HPDE6-E6E7 (cell line): Measurements from ENCODE around the gene GJE1.
"Not testable (repeated sequence)": the region's sequence is repeated elsewhere in the genome, so short reads cannot be mapped to it uniquely, and the experiment has no call there.

Experiments used
- DNase-seq: peaks from one replicate; pipeline ENCODE4 v3.0.0; 2011; ENCODE audit warnings: missing footprints; ENCODE audit errors: extremely low spot score

Gene GJE1, protein sequence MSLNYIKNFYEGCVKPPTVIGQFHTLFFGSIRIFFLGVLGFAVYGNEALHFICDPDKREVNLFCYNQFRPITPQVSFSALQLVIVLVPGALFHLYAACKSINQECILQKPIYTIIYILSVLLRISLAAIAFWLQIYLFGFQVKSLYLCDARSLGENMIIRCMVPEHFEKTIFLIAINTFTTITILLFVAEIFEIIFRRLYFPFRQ

DNA sequence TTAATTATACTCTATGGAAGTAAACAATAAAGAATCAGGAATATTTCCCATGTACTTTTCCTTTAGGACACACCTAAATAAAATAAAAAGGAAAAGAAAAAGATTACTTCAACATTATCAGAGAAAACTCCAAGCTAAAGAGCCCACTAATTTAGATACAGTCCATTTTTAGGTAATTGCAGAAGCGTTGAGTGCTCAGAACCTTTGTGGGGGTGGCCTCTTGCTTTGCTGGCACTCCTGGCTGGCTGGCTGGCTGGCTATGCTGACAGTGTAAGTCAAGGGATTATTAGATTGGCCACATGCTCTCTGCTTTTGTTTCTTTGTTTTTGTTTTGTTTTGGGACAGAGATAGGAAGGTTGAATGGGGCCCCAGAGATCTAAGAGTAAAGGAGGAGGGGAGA, at the start of gene GJE1:
Gene GJE1, plus strand, starts transcription at position 301 of the 400 bp plus-strand sequence. CDS start 234 bp downstream, outside the sequence.
- no peak for DNase-seq

DNA sequence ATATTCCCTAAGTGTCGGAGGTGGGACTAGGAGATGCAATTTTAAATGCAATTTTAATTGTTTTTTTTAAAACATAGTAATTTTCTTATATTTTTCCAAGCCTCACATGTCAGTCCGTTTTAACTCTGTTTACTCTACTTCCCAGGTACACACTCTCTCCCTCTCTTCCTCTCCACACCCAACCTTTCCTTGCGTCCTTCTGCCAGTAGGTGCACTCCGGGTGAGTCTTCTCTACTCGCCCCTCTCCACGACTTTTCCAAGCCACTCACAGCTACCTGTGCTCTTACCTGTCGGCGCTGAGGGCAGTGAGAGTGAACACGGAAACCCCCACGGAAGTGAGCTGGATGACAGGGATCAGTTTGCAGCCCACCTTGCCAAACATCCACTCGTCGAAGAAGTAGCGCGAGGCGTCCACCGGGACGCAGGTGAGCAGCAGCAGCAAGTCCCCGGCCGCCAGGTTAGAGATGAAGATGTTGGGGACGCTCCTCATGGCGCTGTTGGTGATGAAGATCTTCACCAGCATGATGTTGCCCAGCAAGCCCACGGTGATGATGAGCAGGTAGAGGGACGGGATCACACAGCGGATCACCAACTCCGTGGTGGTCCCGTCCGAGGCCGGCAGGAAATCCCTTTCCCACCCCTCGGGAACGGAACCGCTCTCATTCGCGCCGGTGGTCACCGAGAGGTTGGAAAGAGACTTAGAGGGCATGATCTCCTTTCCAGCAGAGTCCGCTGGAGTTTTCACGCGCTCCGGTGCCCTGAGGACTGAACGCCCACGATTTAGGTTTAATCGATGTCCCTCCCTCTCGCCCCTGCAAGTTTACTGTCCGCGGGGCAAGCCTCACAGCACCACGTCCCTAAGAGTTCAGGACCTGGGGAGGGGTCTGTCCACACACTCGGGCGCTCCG, 44.5 kb upstream of the GJE1 start:
- no peak for DNase-seq

DNA sequence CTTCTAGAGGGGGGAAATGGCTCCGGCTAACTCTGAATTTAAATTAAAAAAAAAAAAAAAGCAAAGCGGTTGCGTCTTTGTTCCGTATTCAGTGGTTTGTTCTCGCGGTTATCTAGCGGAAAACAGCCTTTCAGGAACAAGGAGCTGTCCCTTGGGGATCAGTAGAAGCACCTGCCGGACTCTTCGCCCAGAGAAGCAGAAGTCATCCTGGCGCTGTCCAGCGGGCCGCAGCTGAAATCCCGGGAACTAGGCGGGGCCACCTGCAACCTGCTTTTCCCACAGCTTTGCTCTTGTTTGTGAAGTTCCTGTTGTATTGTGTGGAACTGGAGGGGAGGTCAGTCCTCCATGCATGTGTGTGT, 43.9 kb upstream of the GJE1 start:
- peak; percentile 67 for DNase-seq

DNA sequence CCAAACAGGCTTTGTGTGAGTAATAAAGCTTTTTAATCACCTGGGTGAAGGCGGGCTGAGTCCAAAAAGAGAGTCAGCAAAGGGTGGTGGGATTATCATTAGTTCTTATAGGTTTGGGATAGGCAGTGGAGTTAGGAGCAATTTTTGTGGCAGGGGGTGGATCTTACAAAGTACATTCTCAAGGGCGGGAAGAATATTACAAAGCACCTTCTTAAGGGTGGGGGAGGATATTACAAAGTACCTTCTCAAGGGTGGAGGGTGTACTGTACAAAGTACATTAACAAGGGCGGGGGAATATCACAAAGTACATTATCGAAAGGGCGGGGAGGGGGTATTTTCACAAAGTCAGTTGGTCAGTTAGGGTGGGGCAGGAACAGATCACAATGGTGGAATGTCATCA, 27.9 kb upstream of the GJE1 start:
- DNase-seq = not testable (repeated sequence)

DNA sequence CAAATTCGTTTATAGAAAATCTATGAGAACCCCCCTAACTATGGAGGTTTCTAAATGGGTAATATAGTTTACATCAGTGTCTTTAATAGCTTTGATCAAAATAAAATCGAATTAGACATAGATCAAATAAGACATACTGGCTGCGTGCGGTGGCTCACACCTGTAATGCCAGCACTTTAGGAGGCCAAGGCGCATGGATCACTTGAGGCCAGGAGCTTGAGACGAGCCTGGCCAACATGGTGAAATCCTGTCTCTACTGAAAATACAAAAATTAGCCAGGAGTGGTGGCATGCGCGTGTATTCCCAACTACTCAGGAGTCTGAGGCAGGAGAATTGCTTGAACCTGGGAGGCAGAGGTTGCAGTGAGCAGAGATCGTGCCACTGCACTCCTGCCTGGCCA, 21.9 kb upstream of the GJE1 start:
- DNase-seq = not testable (repeated sequence)

DNA sequence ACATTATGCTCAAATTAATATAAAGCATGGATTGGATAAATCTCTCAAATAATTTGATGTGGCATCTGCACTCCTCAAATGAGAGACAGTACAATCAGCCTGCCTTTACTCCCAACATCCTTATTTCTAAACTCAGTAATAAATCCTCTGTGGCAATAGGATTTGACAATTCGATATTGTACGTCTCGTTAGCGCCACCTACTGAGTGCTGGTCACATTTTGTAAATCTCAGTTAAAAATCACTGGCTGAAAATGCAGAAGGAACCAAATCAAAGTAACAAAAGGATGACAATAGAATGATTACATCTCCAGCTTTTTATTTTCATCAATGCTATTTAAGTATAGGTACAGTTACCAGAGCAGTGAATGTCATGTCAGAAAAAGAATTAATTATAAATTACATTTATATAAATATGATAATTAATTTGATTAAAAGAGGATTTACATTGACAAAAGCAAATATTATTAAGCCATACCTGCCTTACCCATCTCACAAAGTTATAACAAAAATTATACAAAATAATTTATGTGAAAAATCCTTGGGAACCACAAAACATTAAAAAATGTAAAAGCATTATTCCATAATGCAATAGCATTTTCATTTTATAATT, 20.2 kb upstream of the GJE1 start:
- DNase-seq = peak; percentile 29

DNA sequence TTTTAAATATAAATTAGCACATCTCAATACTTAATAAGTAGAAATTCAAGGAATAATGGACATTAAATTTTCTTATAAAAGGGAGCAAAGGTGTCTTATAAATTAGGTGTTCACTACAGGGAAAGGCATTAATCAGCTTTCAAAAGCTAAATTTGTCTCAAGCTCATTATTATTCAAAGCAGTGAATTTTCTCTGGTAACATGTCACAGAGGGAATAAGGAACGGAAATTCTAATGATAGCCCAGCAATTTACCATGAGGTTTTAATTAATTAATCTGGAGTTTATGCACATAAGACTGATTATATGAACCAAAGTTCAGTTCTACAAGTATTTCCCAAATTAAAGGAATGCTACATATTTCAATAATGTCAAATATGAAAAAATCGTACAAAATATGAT, 15.4 kb upstream of the GJE1 start:
- DNase-seq = no peak

DNA sequence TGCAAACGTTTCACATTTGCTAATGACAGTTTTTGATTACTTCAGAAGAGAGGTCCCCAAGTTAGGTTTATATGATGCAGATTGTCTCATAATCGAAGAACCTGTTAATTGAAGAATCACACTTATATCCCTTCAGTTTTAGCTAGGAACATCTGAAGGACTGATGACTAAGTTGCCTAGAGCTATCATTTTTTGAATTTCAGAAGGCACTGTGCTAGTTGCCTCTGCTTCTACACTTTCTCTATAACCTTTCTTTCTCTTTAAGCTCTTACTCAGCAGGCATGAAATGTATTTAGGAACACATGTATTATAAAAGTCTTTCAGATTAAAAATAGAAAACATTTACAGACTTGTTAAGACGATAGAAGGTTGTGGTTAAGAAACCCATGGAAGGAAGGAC, 14.4 kb upstream of the GJE1 start:
- DNase-seq = no peak

DNA sequence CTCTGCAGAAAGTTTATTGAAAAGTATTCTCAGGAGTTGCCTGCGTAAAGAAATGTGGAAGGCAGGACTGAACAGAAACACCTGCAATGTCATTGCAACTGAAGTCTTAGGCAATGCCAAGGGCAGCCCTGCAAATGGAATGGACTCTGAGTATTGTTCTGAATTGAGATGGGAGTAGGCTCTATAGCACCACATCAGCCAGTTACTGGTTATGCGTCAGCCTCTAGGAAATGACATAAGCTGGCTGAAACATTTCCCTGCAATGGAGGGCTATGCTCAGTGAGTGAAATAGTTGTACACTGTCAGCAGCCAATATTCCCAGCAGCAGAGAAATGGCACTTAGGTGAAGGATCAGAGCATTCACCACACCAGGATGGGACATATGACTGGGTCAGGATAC, 13.8 kb upstream of the GJE1 start:
- DNase-seq = no peak

DNA sequence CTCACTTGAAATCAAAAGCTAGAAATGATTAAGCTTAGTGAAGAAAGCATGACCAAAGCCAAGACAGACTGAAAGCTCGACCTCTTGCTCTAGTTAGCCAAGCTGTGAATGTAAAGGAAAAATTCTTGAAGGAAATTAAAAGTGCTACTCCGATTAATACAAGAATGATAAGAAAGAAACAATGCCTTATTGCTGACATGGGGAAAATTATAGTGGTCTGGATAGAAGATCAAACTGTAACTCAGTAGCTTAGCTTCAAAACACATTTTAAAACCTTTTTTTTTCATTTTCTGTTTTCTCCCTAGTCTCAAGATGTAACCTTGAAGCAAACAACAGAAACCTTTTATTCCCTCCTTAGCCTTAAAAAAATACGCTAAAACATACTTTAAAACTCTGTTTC, 11.4 kb upstream of the GJE1 start:
- DNase-seq = no peak

DNA sequence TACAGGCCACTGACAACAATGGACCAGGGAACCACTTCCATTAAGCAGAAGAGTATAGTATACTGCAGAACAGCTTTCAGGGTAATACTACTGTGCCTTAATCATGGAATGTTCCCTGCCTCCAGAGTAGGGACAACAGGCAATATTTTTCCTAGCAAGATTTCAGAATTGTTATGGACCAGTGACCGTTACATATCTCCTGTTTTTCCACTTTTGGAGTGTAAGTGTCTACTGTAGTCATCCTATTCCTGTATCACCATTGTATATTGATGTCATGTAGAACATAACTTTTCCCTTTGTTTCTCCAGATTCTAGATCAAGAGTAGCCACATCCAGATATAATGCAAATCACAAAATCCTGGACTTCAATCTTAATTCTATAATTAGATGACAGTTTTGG, 1.9 kb upstream of the GJE1 start:
- no peak for DNase-seq

DNA sequence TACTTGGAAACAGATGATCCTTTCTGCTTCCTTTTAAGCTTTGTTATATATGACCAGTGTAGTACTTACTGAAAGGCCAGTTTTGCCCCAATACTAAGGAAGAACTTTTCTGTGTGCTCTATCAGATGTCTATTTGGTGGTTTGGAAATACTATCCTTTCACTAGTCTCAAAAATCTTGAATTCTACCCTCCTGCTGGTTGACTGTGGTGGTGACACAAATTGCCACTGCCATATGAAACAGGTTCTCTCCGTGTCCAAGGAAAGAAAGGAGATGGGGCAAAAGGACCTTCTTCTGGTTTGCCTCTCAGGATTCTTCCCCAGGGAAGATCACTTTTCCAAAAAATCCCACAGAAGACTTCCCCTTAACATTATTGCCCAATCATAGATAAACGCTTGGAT, 6.2 kb downstream of the GJE1 start:
- DNase-seq = no peak

DNA sequence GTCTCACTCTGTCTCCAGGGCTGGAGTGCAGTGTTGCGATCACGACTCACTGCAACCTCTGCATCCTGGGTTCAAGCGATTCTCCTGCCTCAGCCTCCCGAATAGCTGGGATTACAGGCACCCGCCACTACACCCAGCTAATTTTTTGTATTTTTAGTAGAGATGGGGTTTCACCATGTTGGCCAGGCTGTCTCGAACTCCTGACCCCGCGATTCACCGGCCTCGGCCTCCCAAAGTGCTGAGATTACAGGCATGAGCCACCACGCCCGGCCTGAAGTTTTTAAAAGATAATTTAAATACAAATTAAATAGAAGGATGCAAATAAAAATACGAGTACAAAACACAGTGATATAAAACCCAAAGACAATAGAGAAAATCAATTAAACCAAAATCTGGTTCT, 8.8 kb downstream of the GJE1 start:
- DNase-seq = not testable (repeated sequence)

DNA sequence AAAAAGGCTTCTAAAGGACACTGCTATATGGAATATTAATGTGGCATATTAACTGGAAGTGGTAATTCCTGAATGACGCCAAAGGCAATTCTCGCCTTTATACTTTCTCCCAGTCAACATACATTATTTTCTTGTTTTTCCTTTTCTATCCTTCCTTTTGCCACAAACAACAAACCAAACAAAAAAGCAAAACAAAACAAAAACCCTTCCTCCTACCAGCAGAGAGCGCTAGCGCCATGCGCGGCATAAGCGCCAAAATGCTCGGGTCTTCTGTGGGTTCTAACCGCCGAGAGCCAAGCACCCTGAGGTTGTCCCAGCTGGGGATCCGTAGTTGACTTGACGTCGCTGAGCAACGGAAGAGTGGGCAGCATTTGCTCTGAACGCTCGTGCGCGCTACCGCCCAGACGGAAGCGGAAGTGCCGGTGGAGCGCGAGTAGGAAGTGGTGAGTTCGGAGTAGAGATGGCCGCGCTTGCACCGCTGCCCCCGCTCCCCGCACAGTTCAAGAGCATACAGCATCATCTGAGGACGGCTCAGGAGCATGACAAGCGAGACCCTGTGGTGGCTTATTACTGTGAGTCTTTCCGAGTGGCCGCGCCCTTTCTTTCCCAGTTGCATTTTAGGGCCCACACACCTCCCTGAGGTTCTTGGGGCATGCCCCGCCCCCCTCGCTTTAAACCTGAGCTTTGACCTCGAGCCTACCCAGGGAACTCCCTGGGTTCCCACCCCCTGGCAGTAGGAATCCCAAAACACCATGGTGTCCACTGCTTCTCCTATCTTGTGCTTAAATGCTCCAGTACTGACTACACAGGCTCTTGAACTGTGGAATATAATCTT, 14.3 kb downstream of the GJE1 start, which contains the start of the genes NMBR and VTA1:
Gene NMBR, minus strand, starts transcription at position 295 of the 835 bp plus-strand sequence. CDS start 58,464 bp downstream, outside the sequence.
Gene VTA1, plus strand, starts transcription at position 436 of the 835 bp plus-strand sequence. Its CDS starts 25 bp downstream, at position 461.
- peak; percentile 91 for DNase-seq

DNA sequence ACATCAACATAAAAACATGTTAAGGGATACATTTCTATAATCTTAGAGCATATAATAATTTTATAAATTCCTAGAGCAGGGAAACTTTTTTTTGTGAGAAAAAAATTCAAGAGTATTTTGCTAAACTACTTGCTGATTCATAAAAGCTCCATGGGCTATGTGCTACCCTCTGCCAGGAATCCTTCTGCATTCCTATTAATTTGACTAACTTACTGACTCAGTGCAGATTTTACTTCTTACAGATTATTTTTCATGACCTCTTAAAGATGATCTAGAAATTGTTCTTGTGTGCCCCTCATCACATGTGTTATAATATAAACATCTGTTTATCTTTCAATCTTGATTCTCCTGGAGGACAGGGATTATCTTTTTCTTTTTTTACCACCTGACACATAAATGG, 20.0 kb downstream of the GJE1 start:
- DNase-seq = no peak

DNA sequence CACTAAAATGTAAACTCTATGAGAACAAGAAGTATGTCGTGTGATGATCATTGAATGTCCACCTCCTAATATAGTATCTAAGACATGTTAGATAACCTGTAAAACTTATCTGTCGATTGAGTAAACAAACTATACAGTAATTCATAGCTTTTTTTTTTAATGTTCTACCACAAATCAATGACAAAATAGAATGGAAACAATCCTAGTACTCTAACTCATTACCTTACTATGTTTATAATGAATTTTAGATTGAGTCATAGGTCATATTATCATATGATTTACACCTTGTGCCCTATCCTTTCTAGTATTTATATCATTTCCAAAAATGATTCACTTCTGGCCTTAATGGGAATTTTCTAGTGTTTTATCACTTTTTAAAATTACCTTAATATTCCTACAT, 20.5 kb downstream of the GJE1 start:
- DNase-seq = no peak

DNA sequence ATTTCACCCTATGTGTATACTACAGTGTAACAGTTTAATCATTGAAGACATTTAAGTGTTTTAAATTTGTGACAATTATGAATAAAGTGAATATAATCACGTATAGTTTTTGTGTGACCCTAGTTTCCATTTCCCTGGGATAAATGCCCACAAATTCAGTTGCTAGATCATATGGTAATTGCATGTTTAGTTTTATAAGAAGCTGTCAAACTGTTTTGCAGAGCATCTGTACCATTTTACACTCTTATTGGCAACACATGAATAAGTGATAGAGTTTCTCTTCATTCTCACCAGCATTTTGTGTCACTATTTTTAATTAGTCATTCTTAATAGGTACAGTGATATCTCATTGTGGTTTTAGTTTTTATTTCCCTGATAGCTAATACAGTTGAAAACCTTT, 21.6 kb downstream of the GJE1 start:
- no peak for DNase-seq

DNA sequence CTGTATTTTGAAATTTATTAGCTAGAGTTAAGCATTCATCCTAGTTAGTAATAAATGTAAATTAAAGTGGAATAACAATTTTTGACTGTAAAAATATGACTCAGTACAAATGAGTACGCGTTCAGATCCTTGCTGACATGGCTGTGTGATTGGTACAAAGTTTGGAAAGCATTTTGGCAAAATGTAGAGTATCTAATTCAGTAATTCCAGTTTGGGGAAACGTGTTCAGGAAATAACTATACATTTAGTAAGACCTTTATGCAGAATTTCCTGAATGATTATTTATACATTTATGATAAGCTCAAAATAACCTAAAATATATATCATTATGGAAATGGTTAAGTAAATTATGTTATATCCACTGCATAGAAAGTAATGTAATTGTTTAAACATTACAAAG, 22.4 kb downstream of the GJE1 start:
- DNase-seq = no peak

DNA sequence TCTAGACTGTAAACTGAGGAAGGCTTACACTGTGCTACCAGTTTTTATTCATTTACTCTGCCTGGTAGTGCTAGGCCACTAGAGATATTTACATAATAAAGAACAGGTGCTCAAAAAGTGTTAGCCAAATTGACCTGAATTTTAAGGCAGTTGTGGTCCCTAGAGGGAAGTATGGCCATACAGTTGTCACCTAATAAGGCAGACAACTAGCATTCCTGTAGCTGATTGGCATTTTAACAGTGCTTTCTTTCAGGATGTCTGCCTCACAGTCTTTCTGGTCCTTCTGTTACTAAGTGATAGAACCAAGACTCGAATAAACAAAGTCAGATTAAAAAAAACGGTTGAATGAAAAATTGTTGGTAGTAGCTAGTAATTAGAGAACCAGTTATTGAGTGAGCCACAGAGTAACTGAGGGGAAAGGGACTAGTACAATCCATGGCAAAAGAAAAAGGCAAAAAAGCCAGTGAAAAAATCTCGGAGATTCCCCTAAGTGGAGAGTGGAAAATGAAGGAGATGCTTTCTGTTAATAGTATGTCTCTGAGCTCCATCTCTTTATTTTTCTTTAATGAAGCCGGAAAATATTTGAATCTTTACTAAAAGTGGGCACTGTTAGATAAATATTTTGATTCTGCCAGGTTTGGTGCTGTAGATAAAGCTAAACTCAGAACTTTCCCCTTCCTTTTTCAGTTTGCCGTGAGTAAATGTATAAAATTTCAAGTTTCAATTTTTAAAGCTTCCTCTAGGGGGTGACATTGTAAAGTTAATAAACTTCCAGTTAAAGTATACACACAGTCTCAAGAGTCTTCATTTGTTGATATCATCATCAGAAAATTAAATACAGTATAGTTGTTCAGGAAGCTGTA, 23.4 kb downstream of the GJE1 start:
- DNase-seq = peak; percentile 5

DNA sequence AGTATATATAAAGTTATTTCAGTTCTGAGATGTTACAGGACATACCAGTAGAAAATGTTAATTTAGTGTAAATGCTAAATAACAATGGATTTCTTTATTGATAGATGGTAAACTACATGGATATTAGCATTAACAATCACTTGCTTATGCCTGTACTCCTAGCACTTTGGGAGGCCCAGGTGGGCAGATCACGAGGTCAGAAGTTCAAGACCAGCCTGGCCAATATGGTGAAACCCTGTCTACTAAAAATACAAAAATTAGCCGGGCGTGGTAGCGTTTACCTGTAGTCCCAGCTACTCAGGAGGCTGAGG, 24.0 kb downstream of the GJE1 start:
- not testable (repeated sequence) for DNase-seq

DNA sequence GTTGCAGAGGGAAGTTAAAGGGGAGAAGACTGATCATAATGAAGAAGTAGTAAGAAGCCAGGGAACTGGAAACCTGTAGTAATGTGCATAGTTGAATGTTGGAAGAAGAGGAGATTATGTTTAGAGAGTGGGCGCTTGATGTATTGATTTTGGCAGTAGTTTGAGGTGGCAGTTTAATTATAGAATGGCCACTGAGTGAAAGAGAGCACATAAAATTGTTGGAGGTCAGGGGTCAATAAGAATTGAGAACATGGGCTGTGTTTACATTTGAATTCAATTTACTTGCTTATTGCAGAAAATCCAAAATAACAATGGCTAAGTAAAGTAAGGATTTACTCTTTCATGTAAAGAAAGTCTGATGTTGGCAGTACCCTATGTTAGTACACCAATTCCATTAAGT, 30.1 kb downstream of the GJE1 start:
- DNase-seq = no peak
